NCI-H1694 (cell line): ENCODE data around the gene CPSF4.
"Not testable (repeated sequence)": the region's sequence is repeated elsewhere in the genome, so short reads cannot be mapped to it uniquely, and the experiment has no call there.

Source experiments
- DNase-seq: peaks from one replicate; lab custom pipeline; 2025; lab: John Stamatoyannopoulos, UW

CPSF4 gene

DNA sequence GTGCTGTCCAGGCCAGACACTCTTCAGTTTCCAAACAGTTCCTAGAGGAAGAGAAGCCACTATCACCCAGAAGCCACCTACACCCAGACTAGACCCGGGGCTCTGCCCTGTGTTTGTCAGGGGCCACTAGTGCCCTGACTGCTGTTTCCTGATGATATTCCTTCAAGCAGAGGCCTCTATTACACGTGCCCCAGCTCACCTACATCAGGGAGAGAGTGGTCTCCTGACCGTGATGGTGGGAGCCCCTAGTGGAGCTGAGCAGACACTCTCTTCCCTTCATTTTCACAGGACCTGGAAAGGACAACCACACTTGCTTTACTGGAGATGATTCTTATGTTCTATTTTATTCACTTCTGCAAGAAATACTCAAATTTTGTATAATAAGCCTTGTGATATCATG lies 52.1 kb downstream of the CPSF4 start:
- DNase-seq = no peak

GRCh38 chr7:99493823-99494222 lies 55.1 kb downstream of the CPSF4 start:
- no peak for DNase-seq

GRCh38 chr7:99497766-99498545 lies 59.2 kb downstream of the CPSF4 start:
- no peak for DNase-seq

DNA sequence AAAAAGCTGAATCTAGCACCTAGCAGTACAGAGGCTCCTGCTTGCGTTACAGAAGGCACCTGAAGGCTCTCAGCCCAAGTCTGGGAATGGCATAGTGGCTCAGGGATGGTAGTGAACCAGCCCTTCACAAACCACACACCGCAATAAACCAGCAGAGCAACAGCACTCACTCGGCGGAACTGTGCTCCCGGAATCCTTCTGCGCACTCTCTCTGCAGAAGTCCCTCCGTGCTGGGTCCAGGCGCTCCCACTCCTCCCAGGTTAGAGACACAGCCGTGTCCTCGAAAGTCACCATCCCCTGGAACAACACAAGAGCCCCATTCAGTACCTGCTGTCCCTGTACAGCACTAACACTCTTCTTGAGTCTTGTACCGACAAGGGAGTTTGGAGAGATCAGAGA lies 59.8 kb downstream of the CPSF4 start:
- no peak for DNase-seq

DNA sequence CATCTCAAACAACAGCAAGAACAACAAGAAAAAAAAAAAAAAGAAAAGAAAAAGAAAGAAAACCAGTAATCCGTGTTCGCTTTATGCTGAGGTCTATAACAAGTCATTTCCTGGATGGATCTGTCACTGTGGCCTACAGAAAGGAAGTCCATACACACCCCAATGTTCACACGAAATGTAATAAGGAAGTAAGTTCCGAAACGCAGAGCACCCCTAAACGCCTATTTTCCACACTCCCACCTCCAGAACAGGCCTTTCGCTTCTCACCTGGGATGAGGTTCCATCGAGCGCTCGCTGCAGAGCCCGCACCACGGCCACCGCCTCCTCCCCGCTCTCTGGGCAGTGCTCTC lies 60.6 kb downstream of the CPSF4 start:
- DNase-seq = no peak

DNA sequence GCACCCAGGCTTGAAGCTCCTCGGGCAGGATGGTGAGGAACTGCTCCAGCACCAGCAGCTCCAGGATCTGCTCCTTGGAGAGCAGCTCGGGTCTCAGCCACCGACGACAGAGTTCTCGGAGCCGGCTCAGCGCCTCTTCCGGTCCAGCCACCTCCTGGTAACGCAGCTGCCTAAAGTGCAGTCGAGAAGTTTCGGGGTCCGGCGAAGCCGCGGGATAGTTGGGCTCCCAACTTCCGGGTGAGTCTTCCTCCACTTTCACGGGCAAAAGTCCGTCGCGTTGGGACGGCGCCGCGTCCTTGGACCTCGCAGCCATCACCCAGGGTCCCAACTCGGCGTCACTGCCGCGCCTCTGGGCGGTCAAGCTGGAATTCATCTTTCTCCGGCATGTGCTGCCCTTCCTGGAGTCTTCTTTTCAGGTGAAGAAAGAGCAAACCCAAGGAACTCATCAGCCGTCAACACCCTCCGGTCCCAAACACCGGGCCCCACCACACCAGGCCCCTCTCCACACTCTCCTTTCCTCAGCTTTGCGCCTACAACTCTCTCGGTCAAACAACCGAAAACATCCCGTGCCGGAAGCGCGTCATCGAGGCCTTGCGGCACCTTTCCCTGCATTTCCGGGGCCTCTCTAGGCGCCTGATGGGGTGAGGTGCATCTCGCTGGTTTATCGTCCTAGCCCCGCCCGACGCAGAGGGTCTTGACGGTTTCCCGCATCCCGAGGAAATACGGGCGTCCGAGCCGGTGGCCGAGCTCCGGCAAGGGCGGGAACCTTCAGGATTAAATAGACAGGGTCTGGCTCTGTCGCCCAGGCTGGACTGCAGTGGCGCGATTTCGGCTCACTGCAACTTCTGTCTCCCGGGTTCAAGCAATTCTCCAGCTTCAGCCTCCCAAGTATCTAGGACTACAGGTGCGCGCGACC lies 61.2 kb downstream of the CPSF4 start, which contains the start of gene ZNF394:
TSS of gene ZNF394 (minus strand) at position 561 of the 916 bp plus-strand sequence. CDS start at position 373, 188 bp downstream.
- peak; percentile 87 for DNase-seq

- DNase-seq = no peak
Measured at GRCh38 chr7:99500637-99501009, 61.9 kb downstream of the CPSF4 start.

DNA sequence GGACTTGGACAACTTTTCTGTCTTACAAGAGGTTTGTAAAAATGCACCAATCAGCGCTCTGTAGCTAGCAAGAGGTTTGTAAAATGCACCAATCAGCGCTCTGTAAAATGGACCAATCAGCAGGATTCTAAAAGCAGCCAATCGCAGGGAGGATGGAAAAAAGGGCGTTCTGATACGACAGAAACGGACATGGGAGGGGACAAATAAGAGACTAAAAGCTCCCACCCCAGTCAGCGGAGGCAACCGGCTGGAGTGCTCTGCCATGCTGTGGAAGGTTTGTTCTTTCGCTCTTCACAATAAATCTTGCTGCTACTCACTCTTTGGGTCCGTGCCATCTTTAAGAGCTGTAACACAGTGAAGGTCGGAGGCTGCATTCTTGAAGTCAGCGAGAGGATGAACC lies 62.5 kb downstream of the CPSF4 start:
- not testable (repeated sequence) for DNase-seq

GRCh38 chr7:99504281-99504602 lies 65.5 kb downstream of the CPSF4 start:
- DNase-seq = peak; percentile 95

DNA sequence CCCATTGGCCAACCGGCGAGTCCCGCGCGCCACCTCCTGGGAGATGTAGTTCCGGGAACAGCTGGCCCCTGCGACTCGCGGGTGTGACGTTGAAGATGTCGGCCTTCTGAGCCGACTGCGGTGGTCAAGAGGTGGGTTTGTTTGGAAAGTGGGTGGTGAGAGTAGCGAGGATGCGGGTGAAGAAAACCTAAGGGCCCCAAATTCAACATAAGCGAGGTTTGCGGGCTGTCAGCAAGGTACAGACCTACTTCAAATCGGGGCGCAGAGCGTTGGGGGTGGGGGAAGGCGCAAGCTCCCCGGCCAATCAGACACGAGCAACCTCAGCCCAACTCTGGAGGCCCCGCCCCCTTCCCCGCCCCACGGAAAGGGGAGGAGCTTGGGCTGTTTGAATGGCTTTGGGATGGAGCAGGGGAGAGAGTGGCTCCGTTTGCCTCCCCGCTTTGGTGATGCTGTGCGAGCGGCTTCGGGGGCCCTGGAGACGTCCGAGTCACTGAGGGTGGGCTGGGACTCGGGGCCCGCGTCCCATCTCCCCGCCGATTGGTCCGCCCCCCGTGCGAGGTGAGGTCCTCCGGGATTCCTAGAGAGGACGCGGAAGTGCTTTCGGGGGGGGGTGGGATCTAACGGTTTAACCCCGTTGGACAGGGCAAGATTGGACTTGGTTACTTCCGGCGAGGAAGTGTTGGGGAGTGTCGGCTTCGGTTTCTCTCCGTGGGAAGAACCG lies 66.0 kb downstream of the CPSF4 start, which contains the start of gene ZKSCAN5:
TSS of gene ZKSCAN5 (plus strand) at position 60 of the 721 bp plus-strand sequence. CDS start 1,383 bp downstream, outside the sequence.
- peak; percentile 93 for DNase-seq

DNA sequence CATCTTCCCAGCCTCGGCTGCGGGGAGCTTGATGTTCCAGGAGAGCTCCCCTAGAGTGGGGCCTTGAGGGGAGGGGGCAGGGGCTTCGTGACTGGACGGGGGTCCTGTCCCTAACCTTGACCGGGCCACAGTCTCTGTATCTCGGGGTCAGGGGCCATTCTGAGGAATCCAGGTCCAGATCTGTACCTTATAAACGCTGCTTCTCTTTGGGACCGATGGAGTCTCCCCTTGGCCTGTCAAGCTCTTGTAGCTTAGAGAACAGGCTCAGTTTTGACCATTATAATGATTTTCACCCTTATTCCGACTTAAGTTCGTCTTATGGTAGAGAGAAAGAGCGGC lies 66.5 kb downstream of the CPSF4 start:
- DNase-seq = no peak
